ENCODE data around the gene PTPN13.

Gene PTPN13

GRCh38 chr4:86621435-86621834 lies 27.3 kb downstream of the PTPN13 start:
- peaks cover 6% of the 10 kb centered on the region for H3K4me1 Mint-ChIP-seq
- no peak overlapping the region for H3K27ac Mint-ChIP-seq
- no peak for DNase-seq
- no peaks in the 10 kb centered on the region for H3K27me3 Mint-ChIP-seq (ENCODE audit: low read depth, poor library complexity)
- peaks cover 46% of the 10 kb centered on the region for H3K36me3 Mint-ChIP-seq (ENCODE audit: low read depth)
- no peak overlapping the region for H3K4me3 Mint-ChIP-seq
- TF ChIP-seq CTCF (IDR thresholded peaks at IDR 0.05): no peak
- H3K9me3 Mint-ChIP-seq: peaks cover 21% of the 10 kb centered on the region

- Mint-ChIP-seq H3K4me3 (no peak overlapping the region), H3K27ac (no peak overlapping the region), H3K9me3 (peaks cover 11% of the 10 kb centered on the region), H3K27me3 (ENCODE audit: low read depth, poor library complexity) (no peaks in the 10 kb centered on the region), H3K36me3 (ENCODE audit: low read depth) (peaks cover 42% of the 10 kb centered on the region), H3K4me1 (peaks cover 8% of the 10 kb centered on the region)
- DNase-seq: no peak
- TF ChIP-seq CTCF (IDR thresholded peaks at IDR 0.05): no peak
Measured at GRCh38 chr4:86626066-86626465, 32.0 kb downstream of the PTPN13 start.

- Mint-ChIP-seq H3K27ac (no peak overlapping the region), H3K4me3 (no peak overlapping the region), H3K4me1 (peaks cover 10% of the 10 kb centered on the region), H3K36me3 (ENCODE audit: low read depth) (peaks cover 53% of the 10 kb centered on the region), H3K9me3 (peaks cover 22% of the 10 kb centered on the region), H3K27me3 (ENCODE audit: low read depth, poor library complexity) (no peaks in the 10 kb centered on the region)
- no peak for DNase-seq
- no peak for TF ChIP-seq CTCF (IDR thresholded peaks at IDR 0.05)
Measured at GRCh38 chr4:86627462-86628135, 33.5 kb downstream of the PTPN13 start.

DNA sequence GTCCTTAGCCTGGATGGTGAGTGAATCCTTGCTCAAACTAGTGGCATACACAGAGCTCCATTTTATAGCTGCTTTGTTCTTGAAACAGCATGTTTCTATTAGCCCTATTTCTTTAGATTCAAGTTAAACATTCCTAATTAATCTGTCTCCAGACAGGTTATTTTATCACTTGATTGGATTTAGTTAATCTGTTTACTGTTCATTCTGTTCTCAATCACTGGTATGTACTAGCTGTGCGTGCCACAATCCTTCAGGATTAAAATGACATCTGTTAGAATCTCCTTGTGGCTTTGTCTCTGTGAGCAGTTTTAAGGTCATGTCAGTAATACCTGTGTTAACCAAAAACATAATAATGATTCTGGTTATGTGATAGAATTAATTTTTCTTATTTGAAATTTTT lies 36.5 kb downstream of the PTPN13 start:
- Mint-ChIP-seq H3K4me3 (no peak overlapping the region), H3K9me3 (peaks cover 51% of the 10 kb centered on the region), H3K27ac (no peak overlapping the region), H3K27me3 (ENCODE audit: low read depth, poor library complexity) (no peaks in the 10 kb centered on the region), H3K4me1 (peaks cover 17% of the 10 kb centered on the region), H3K36me3 (ENCODE audit: low read depth) (peaks cover 66% of the 10 kb centered on the region)
- DNase-seq: no peak
- TF ChIP-seq CTCF (IDR thresholded peaks at IDR 0.05): no peak

- Mint-ChIP-seq H3K27ac (no peak overlapping the region), H3K36me3 (ENCODE audit: low read depth) (peaks cover 71% of the 10 kb centered on the region), H3K27me3 (ENCODE audit: low read depth, poor library complexity) (no peaks in the 10 kb centered on the region), H3K9me3 (peaks cover 56% of the 10 kb centered on the region), H3K4me3 (no peak overlapping the region), H3K4me1 (peaks cover 17% of the 10 kb centered on the region)
- no peak for DNase-seq
- TF ChIP-seq CTCF (IDR thresholded peaks at IDR 0.05): no peak
Measured at GRCh38 chr4:86631166-86631565, 37.1 kb downstream of the PTPN13 start.

GRCh38 chr4:86633854-86634253 lies 39.7 kb downstream of the PTPN13 start:
- no peak overlapping the region for H3K27ac Mint-ChIP-seq
- H3K27me3 Mint-ChIP-seq (ENCODE audit: low read depth, poor library complexity): no peaks in the 10 kb centered on the region
- no peak for DNase-seq
- H3K36me3 Mint-ChIP-seq (ENCODE audit: low read depth): peaks cover 83% of the 10 kb centered on the region
- no peak for TF ChIP-seq CTCF (IDR thresholded peaks at IDR 0.05)
- no peak overlapping the region for H3K4me3 Mint-ChIP-seq
- peaks cover 72% of the 10 kb centered on the region for H3K9me3 Mint-ChIP-seq
- peaks cover 17% of the 10 kb centered on the region for H3K4me1 Mint-ChIP-seq

Data from nephron progenitor cell (in vitro differentiated cells).